ENCODE data around the gene EMC10.

EMC10 gene

DNA sequence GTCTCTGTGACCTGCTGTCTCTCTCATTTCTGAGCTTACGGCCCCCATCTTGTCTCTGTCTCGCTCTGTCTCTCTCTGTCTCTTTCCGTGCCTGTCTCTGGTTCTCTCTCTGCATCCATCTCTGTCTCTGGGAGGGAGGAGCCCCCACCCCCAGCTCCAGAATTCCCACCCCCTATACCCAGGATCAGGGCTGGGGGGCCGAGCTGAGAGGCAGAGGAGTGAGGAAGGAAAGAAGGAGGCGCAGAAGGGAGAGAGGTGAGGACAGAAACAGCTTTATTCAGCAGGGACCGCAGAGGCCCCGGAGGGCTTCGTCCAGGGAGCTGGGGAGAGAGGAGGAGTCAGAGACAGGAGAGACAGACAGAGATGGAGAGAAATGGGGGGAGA lies 20.7 kb downstream of the EMC10 start:
- no peak for DNase-seq (ENCODE audit: low read depth)

DNA sequence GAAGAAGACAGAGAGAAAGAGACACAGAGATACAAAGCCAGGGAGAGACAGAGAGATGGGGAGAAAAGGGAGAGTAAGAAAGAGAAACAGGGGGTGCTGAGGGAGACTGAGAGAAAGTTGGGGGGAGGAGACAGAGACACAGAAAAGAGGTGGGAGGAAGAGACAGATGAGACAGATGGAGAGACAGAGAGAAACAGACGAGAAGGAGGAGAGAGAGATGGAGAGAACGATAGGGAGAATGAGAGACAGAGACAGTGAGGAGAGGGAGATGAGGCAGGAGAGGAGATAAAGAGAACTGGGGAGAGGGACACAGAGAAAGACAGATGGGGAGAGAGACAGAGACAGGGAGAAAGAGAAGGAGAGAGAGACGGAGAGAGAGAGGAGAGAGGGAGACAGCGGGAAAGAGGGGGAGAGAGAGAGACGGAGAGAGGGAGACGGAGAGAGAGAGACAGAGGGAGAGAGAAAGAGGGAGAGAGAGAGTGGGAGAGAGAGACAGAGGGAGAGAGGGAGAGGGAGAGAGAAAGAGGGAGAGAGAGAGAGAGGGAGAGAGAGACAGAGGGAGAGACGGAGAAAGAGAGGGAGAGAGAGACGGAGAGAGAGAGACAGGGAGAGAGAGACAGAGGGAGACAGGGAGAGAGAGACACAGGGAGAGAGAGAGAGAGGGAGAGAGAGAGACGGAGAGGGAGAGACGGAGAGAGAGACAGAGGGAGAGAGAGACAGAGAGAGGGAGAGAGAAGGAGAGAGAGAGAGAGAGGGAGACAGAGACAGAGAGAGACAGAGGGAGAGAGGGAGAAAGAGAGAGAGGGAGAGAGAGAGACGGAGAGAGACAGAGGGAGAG lies 22.1 kb downstream of the EMC10 start:
- DNase-seq (ENCODE audit: low read depth) = no peak

DNA sequence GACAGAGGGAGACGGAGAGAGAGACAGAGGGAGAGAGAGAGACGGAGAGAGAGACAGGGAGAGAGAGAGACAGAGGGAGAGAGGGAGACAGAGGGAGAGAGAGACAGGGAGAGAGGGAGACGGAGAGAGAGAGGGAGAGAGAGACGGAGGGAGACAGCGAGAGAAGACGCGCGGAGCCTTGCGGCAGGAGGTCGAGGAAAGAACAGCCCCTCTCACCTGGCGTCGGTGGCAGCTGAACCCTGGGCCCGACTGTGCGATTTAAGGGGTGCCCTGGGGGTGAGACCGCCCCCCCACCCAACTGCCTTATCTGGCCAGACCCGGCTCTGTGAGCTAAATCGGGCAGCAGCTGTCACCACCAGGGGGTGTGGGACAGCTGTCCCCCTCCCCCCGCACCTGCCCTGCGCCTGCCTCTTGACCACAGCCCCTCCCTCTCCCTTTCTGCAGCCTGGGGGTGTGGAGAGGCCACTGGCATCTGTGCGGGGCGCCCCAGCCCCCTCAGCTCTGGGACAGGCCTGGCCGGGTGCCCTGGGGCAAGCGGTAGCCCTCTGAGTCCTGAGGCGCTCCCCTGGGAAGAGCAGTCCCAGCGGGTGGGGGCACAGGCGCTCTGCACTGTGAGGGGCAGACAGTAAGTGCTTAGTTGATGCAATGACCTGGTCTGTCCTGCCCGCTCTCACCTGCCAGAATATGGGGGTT lies 23.9 kb downstream of the EMC10 start:
- no peak for DNase-seq (ENCODE audit: low read depth)

GRCh38 chr19:50500753-50501151 lies 24.4 kb downstream of the EMC10 start:
- no peak for DNase-seq (ENCODE audit: low read depth)

DNA sequence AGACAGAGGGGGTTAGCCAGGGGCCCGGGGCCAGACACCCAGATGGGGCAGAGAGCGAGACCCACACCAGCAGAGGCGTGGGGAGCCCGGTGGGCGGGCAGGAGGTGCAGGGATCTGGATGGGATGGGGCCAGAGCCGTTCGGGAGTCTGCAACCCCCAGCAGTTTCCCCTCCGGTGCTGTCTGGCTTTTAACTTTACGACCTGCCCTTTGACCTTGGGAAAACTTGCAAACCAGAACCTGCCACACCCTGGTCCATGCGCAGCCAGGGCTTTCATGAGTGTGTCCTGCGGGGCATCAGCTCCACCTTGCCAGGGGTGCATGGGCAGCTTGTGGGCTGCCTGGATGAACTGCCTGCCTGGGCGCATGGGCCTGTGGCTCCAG lies 24.9 kb downstream of the EMC10 start:
- no peak for DNase-seq (ENCODE audit: low read depth)

DNA sequence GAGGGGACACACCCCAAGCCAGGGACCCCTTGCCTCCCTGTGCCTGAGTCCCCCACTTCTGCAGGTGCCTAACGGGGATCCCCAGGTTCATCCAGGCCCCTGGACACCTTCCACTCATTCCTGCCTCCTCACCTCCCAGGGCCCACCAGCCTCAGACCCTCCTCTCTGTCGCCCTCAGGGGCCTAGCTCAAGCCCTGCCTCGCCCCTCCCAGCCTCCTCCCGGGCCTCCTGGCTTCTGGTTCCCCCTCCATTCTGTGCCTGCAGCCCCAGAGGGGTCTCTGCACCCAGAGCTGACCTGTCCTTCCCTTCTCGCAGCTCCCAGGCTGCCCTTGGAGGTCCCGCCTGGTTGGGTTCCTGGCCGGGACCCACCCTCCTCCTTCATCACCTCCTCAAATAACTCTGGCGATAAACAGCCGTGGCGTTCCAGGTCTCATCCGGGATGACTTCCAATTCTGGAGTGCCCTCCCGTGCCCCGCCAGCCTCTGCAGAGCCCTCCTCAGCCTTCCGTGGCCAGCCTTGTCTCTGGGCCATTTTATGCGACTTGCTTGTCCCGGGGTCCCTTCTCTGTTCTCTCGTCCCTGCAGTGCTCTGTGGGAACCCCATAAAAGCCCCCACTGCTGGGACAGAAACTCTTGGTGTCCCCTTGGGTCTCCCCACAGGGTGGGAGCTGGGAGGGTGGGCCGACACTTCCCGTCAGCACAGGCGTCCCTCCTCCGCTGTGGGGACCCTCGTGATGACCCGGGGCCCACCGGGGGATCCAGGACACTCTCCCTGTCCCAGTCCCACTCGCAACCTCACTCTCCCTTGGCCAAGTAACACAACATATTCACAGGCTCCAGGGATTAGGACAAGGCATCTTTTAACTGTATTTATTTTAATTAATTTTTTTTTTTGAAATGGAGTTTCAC lies 25.5 kb downstream of the EMC10 start:
- no peak for DNase-seq (ENCODE audit: low read depth)

DNA sequence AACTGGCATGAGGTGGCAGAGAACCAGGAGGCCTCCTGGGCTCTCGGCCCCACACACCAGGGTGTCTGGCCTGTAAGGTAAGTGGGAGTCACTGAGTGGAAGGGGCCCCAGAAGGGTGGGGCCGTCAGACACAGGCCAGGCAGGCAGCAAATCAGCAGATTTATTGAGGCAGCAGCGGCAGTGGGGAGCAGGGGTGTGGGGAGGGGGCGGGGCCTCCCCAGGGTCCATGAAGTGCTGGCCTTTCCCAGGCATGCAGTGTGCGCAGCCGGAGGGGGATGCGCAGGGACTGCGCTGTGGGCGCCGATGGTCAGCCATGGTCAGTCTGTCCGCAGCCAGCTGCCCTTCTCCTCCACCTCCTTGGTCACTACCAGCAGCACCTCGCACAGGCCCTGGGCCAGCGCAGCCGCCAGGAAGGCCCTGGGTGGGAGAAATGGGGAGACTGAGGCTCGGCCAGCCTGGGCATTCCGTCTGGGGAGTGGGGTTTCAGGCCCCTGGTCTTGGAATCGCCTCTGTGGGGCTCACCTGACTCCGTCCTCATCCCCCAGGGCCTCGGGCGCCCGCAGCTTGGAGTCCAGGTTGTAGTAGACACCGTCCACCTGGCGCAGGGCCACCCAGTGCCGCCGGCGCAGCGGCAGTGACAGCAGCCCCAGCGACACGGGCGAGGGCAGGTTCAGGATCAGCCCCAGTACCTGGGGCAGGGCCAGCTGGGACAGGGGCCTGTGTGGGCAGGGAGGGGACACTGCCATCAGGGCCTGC lies 29.7 kb downstream of the EMC10 start:
- no peak for DNase-seq (ENCODE audit: low read depth)

- DNase-seq (ENCODE audit: low read depth) = no peak
These were observed 30.4 kb downstream of the EMC10 start for GRCh38 chr19:50506700-50507099.

DNA sequence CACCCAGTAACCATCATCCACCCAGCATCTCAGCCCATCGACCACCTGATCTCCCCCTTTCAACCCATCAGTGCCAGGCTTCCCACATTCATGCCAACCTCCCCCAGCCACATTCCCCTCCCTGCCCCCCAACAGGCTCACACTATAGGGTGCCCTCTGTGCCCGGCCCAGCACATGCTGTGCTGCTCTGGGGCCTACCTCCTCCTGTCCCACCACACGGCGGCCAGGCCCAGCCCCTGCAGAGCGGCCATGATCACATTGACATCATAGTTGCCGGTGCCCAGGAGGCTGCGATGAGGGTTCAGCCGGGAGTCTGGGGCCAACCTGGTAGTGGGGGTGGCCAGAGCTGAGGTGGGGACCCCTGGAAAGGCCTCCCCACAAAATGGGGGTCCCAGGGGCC lies 31.1 kb downstream of the EMC10 start:
- no peak for DNase-seq (ENCODE audit: low read depth)

DNA sequence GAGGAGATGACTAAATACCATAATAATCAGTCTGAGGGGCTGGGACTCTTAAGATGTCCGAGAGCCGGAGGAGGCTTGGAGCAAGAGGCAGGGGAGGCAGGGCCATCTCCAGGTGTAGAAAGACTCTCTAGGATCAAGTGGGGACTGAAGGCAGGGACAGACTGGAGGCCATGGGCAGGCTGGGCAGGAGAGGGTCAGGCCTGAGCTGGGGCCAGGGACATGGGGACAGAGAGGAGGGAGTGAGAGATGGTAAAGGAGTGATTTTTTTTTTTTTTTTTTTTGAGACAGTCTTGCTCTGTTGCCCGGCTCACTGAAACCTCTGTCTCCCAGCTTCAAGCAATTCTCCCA lies 32.5 kb downstream of the EMC10 start:
- DNase-seq (ENCODE audit: low read depth) = no peak

GRCh38 chr19:50509366-50509765 lies 33.1 kb downstream of the EMC10 start:
- no peak for DNase-seq (ENCODE audit: low read depth)

DNA sequence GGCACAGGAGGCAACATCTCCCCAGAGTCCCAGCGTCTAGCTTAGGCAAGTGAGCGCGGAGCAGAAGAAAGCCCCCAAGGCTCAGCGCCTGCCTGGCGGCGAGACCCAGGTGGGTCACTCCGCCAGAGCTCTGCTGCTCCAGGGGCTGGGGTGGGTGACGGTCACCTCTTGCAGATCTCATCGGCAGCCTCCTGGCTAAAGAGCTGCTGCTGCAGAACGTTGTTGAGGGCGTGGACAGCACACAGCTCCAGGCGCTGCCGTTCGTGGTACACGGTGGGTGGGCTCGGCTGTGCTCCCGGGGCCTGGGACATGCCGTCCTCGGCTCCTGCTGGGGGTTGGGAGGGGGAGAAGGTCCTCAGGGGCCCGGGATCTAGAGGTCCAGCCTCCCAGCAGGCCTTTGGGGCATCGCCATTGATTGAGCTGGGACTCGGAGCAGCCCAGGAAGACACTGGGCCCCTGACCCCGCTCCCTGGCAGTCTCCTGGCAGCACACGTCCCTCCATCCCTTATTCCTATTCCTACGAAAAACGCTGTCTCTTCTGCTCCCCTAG lies 33.9 kb downstream of the EMC10 start:
- no peak for DNase-seq (ENCODE audit: low read depth)

GRCh38 chr19:50510700-50511068 lies 34.4 kb downstream of the EMC10 start:
- no peak for DNase-seq (ENCODE audit: low read depth)

DNA sequence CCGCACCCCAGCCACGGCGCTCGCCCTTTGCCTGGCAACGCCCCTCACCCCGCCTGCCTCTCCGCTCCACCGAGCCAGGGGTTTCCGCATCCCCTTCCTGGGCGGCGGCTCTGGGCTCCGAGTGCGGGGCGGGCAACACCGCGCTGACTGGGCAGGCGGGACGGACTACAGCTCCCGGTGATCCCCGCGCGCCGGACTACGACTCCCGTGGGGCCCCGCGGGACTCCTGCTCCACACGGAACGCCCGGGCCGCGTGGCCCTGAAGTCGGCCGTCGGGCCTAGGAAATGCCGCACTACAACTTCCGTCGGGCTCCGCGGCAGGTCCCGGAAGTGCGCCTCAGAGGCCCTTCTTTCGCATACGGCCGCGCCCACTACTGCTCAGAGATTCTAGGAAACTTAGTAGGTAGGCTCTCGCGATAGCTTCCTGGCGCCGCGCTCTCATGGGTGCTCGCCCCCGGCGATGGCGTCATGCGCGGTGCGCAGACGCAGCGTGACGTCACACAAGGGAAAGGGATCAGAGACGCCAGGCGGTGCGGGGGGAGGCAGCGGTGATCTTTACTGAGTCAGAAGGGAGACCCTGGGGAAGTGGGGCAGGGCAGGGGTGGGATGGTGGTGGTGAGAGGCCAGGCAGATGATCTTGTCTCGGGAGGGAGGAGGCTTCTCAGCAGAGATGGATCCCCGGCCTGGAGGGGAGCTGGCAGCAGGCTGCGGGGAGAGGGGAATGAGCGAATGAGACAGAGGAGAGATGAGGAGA lies 34.9 kb downstream of the EMC10 start, which contains the start of gene JOSD2:
TSS of gene JOSD2 (minus strand) at position 123 of the 754 bp plus-strand sequence. CDS start 760 bp downstream, outside the sequence.
- peak; percentile 94 for DNase-seq (ENCODE audit: low read depth)

DNA sequence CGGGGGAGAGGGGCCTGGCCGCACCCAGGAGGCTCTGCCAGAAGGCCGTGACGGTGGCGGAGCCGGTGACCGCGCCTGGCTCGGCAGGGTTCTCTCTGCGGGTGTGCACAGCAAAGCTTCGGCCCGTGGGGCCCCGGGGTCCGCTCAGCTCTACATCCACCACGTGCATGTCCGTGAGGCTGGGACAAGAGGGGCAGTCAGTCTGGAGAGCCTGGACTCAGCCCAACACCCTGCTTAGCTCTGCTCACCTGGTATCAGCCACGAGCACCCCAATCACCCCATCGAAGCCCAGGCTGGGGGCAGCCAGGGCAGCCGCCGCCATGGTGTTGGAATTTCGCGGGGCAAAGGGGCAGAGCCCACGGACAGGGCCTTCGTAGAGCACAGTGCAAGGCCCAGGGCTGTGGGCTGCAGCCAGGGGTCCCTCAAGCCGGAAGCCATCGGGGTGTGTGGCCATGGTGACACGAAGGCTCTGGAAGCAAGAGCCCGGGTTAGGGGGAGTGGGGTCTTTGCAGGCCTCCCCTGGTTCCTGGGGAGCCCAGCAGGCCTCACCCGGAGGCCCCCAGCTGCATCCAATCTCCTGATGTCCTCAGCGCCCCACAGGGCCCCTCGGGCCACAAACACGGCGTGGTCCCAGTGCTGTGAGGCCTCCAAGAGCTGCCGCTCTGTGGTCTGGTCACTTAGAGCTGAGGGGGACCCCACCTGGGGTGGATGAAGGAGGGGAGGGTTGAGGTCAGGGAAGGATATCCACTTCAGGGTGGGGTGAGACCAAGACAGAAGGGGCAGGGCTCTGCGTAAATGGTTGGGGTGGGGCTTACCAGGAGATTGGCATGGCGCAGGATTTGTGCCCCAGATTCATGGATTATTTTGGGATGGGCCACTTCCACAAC lies 36.0 kb downstream of the EMC10 start:
- DNase-seq (ENCODE audit: low read depth) = no peak

GRCh38 chr19:50512999-50513745 lies 36.9 kb downstream of the EMC10 start:
- no peak for DNase-seq (ENCODE audit: low read depth)

DNA sequence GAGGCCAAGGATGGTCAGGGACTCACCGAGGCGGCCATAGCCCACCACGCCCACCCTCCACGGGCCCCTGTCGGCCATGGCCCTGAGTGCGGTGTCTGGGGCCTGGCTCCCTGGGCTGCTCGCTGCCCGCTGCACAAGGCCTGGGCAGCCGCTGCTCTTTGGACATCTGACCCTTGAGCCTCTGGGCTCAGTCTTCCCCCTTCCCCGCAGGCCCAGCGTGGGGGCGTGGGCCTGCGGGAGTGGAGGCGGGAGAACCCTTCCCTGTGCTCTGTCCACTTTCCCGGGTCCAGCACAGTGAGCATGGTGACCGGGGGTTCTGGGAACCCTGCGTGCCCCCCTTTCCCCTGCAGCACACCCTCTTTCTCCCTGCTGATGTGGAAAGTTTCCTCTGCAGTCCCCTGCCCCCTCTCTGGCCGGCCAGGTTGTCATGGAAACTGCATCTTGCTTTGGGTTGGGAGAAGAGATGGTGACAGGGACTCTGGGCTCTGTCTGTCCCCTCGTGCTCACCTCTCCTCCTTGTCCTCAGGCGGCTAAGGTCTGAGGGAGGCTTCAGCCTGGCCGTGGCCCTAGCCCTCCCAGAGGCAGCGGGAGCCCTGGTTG lies 37.5 kb downstream of the EMC10 start, which contains the start of gene ASPDH:
TSS of gene ASPDH (minus strand) at position 168 of the 600 bp plus-strand sequence. CDS start at position 78, 90 bp downstream.
- DNase-seq (ENCODE audit: low read depth) = no peak

GRCh38 chr19:50514346-50515167 lies 38.2 kb downstream of the EMC10 start:
- DNase-seq (ENCODE audit: low read depth) = no peak
